Endodermal cell (in vitro differentiated cells): ENCODE data around the gene IQCB1. TPM values are rescaled to one million over a fixed set of nuclear protein-coding genes. Genes with fewer than 3 reads are reported as not detected.
"Not testable (repeated sequence)": the region's sequence is repeated elsewhere in the genome, so short reads cannot be mapped to it uniquely, and the experiment has no call there.

Experiments used
- DNase-seq: peaks from one replicate; pipeline ENCODE4 v3.0.0-alpha.2; 2017
- H3K27ac ChIP-seq: 2 replicates; pipeline ENCODE4 v1.5.1; 2013; ENCODE audit warnings: mild to moderate bottlenecking, low read depth, low read length, moderate library complexity
- H3K27me3 ChIP-seq: 2 replicates; pipeline ENCODE4 v1.6.1; 2013; ENCODE audit warnings: mild to moderate bottlenecking, low read length, moderate library complexity; ENCODE audit not compliant: insufficient read depth, control insufficient read depth, poor library complexity, severe bottlenecking
- H3K36me3 ChIP-seq: 2 replicates; pipeline ENCODE4 v1.7.0; 2013; ENCODE audit warnings: mild to moderate bottlenecking, low read length, moderate library complexity; ENCODE audit not compliant: control insufficient read depth, insufficient read depth
- H3K4me1 ChIP-seq: one replicate; pipeline ENCODE4 v1.7.0; 2013; ENCODE audit warnings: low read length; ENCODE audit not compliant: control insufficient read depth, insufficient read depth
- H3K4me3 ChIP-seq: 2 replicates; pipeline ENCODE4 v1.5.1; 2013; ENCODE audit warnings: mild to moderate bottlenecking, low read length, moderate library complexity
- H3K9ac ChIP-seq: 2 replicates; pipeline ENCODE4 v1.6.1; 2013; ENCODE audit warnings: mild to moderate bottlenecking, low read length, moderate library complexity; ENCODE audit not compliant: poor library complexity, severe bottlenecking; ENCODE audit errors: extremely low read depth
- H3K9me3 ChIP-seq: 2 replicates; pipeline ENCODE4 v1.6.1; 2013; ENCODE audit warnings: mild to moderate bottlenecking, low read length, moderate library complexity; ENCODE audit not compliant: control insufficient read depth
- H3K27ac Mint-ChIP-seq: 2 replicates; pipeline ENCODE4 v1.8.0; 2020; ENCODE audit warnings: mixed read lengths
- H3K27me3 Mint-ChIP-seq: 2 replicates; pipeline ENCODE4 v1.8.0; 2021; ENCODE audit warnings: mild to moderate bottlenecking, mixed read lengths; ENCODE audit not compliant: insufficient read depth
- H3K36me3 Mint-ChIP-seq: 2 replicates; pipeline ENCODE4 v1.8.0; 2020; ENCODE audit warnings: low read depth, mixed read lengths
- H3K4me1 Mint-ChIP-seq: 2 replicates; pipeline ENCODE4 v1.8.0; 2020; ENCODE audit warnings: mixed read lengths
- H3K4me3 Mint-ChIP-seq: 2 replicates; pipeline ENCODE4 v1.8.0; 2020; ENCODE audit warnings: mild to moderate bottlenecking, moderate library complexity, mixed read lengths
- H3K9me3 Mint-ChIP-seq: 2 replicates; pipeline ENCODE4 v1.8.0; 2020; ENCODE audit warnings: mild to moderate bottlenecking, mixed read lengths
- WGBS, 2 experiments: methylation state at CpG; one replicate each; pipeline versions ENCODE4 v1.1.5 to v1.1.7; 2013; ENCODE audit warnings: missing lambda C conversion rate in 2 of 2, mixed read lengths in 1 of 2; ENCODE audit not compliant: insufficient coverage in 1 of 2, insufficient read length in 1 of 2; 5-methylcytosine and 5-hydroxymethylcytosine counted together
- total RNA-seq, 2 donors: library from RNA; stranded (reverse); fragmentation: NEBNext Ultra II Directional in 1 of 2; extraction: Animal tissue kit (Norgen Biotek cat#: 25700) in 1 of 2; gene quantifications; 2 replicates in 1 of 2; 3 replicates in 1 of 2; pipeline ENCODE4 v1.2.1, GENCODE V29; 2021
- TF ChIP-seq, protein P1 (sequence below): fragments of 200-600 bp; sonication (generic); conservative IDR thresholded peaks from 2 replicates; pipeline ENCODE4 v1.5.0; 2021; ENCODE audit warnings: antibody characterized with exemption, mild to moderate bottlenecking

The IQCB1 gene
- total RNA-seq, 2 donors from 2014 or later: 35.2 to 44.5 TPM

DNA sequence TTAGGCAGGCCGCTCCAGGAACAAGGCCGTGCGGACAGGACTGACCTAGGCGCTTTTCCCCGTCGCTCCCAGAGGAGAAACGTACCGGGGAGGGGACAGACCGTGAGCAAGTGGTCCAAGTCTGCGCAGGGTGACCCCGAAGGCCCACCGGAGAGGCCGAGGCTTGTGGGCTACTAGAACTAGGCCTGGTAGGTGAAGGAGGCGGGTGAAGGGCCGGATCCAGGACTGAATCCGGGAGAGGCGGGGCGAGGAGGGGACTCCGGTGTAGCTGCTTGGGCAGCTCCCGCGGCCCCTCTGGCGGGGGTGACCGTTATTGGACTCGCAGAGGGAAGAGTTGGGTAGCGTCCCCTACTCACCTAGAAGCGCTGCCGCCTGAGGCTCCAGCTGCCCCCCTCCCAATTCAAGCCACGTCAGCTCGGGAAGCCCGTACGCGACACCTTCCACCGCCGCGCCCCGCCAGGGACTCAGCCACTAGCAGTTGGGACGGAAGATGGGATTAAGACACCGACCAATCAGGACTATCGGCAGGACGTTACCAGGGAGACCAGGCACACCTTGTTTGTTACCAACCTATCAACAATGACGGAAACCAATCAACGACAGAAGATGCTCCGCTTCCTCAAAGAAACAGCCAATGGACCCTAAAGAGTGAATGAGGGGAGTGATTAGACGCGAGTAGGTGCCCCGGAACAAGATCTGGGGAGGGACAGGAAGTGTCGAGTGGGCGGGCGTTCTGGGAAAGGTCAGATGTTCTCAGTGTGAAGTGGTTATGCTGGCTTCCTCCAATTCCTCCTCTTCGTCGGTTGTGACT lies 85.4 kb downstream of the IQCB1 start, which contains the start of gene GOLGB1:
GOLGB1 (minus strand) TSS at position 466 of the 811 bp plus-strand sequence. CDS start 18,770 bp downstream, outside the sequence.
- no peaks in the 10 kb centered on the region for H3K36me3 ChIP-seq
- Mint-ChIP-seq H3K27ac (no peak within 1 kb of the TSS), H3K9me3 (no peaks in the 10 kb centered on the region), H3K4me1 (peaks cover 5% of the 10 kb centered on the region), H3K4me3 (no peak within 1 kb of the TSS), H3K36me3 (peaks cover 2% of the 10 kb centered on the region), H3K27me3 (peaks cover 12% of the 10 kb centered on the region)
- peaks cover 26% of the 10 kb centered on the region for H3K27me3 ChIP-seq
- H3K4me3 ChIP-seq: peak within 1 kb of the TSS; percentile 86
- peaks cover 5% of the 10 kb centered on the region for H3K4me1 ChIP-seq
- H3K27ac ChIP-seq: peak within 1 kb of the TSS; percentile 87
- WGBS, 2 experiments: 0 to 1% methylated on average over 21 to 51 of the region's 51 CpGs
- TF ChIP-seq, protein P1, sequence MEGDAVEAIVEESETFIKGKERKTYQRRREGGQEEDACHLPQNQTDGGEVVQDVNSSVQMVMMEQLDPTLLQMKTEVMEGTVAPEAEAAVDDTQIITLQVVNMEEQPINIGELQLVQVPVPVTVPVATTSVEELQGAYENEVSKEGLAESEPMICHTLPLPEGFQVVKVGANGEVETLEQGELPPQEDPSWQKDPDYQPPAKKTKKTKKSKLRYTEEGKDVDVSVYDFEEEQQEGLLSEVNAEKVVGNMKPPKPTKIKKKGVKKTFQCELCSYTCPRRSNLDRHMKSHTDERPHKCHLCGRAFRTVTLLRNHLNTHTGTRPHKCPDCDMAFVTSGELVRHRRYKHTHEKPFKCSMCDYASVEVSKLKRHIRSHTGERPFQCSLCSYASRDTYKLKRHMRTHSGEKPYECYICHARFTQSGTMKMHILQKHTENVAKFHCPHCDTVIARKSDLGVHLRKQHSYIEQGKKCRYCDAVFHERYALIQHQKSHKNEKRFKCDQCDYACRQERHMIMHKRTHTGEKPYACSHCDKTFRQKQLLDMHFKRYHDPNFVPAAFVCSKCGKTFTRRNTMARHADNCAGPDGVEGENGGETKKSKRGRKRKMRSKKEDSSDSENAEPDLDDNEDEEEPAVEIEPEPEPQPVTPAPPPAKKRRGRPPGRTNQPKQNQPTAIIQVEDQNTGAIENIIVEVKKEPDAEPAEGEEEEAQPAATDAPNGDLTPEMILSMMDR: peak; percentile 18
- DNase-seq: peak; percentile 98
- peak within 1 kb of the TSS; percentile 98 for H3K9ac ChIP-seq
- H3K9me3 ChIP-seq: no peaks in the 10 kb centered on the region

GRCh38 chr3:121748680-121749275 lies 86.1 kb downstream of the IQCB1 start:
- TF ChIP-seq, protein P1: no peak
- WGBS, 2 experiments: 5 to 9% methylated on average over 11 to 17 of the region's 17 CpGs

DNA sequence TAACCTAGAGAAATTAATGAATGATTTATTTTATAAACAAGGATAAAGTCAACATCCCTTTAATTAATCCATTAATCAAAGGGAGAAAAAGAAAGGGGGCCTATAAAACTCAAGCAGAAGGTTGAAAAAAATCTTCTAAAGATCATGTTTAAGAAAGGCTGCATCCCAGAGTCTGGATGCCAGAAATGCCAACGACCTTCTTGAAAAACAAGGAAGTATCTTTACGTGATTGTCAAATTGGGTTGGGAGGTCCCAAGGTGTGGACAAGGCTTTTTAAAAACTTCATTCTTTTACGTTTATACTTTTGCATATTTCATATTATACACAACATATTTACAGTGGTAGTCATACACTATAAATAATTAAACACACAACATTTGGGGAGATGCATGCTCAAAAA lies 86.9 kb downstream of the IQCB1 start:
- Histone ChIP-seq H3K36me3 (peaks cover 4% of the 10 kb centered on the region), H3K27me3 (peaks cover 12% of the 10 kb centered on the region), H3K4me1 (peaks cover 5% of the 10 kb centered on the region), H3K27ac (no peak overlapping the region), H3K9me3 (peaks cover 3% of the 10 kb centered on the region), H3K9ac (peak overlapping the region; percentile 98), H3K4me3 (peak overlapping the region; percentile 86)
- Mint-ChIP-seq H3K27ac (no peak overlapping the region), H3K36me3 (peaks cover 5% of the 10 kb centered on the region), H3K27me3 (peaks cover 11% of the 10 kb centered on the region), H3K4me1 (peaks cover 5% of the 10 kb centered on the region), H3K9me3 (peaks cover 3% of the 10 kb centered on the region), H3K4me3 (no peak overlapping the region)
- no peak for DNase-seq
- TF ChIP-seq, protein P1: no peak
- WGBS, 2 experiments: 45 to 63% methylated on average over 2 to 3 of the region's 3 CpGs

More at GRCh38 chr3:121748680-121749275, 86.1 kb downstream of the IQCB1 start:
- H3K27me3 ChIP-seq: peaks cover 20% of the 10 kb centered on the region
- H3K4me3 ChIP-seq: peak overlapping the region; percentile 86
- peaks cover 5% of the 10 kb centered on the region for H3K4me1 ChIP-seq
- peak overlapping the region; percentile 98 for H3K9ac ChIP-seq
- H3K27me3 Mint-ChIP-seq: peaks cover 12% of the 10 kb centered on the region
- H3K27ac Mint-ChIP-seq: no peak overlapping the region
- no peaks in the 10 kb centered on the region for H3K9me3 ChIP-seq
- no peak overlapping the region for H3K4me3 Mint-ChIP-seq
- no peaks in the 10 kb centered on the region for H3K36me3 ChIP-seq
- H3K27ac ChIP-seq: peak overlapping the region; percentile 87
- DNase-seq: no peak
- no peaks in the 10 kb centered on the region for H3K9me3 Mint-ChIP-seq
- H3K36me3 Mint-ChIP-seq: peaks cover 2% of the 10 kb centered on the region
- H3K4me1 Mint-ChIP-seq: peaks cover 5% of the 10 kb centered on the region

- not testable (repeated sequence) for H3K27me3 Mint-ChIP-seq, H3K9ac ChIP-seq, H3K27me3 ChIP-seq, H3K4me1 Mint-ChIP-seq, H3K27ac ChIP-seq, H3K27ac Mint-ChIP-seq, H3K4me1 ChIP-seq, H3K4me3 Mint-ChIP-seq, DNase-seq, H3K9me3 ChIP-seq, H3K4me3 ChIP-seq
- H3K9me3 Mint-ChIP-seq: peaks cover 10% of the 10 kb centered on the region
- WGBS, 2 experiments: 94 to 100% methylated on average over 2 of the region's 2 CpGs
- peaks cover 15% of the 10 kb centered on the region for H3K36me3 ChIP-seq
- peaks cover 16% of the 10 kb centered on the region for H3K36me3 Mint-ChIP-seq
Measured at GRCh38 chr3:121743106-121743505, 91.8 kb downstream of the IQCB1 start.
